GM21390 (cell line): ENCODE results near the gene CCDC88C.

Experiments used
- ATAC-seq: cut with Tn5 transposase; IDR thresholded peaks from one replicate; pipeline ENCODE4 v1.9.1; 2021; ENCODE audit not compliant: unreplicated experiment

CCDC88C gene

GRCh38 chr14:91367173-91368171 is 50.1 kb downstream of the CCDC88C start:
- ATAC-seq = peak; percentile 73

DNA sequence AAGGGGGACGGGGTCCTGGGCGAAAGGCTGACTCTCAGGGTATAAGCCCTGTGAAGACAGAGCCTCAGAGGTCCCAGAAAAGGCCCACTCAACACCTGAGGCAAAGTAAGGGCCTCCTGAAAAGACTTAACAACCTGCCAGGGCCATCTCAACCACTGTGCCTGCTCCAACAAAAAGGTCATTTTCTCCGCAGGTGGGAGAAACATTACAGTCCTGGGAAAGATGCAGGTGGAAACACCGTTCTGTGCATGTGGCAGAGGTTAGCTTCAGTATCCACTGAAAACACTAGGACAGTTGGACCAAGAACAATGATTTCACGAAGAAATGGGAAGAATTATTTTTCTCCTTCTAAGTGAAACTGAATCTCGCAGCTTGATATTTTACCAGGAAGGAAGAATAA is 50.9 kb downstream of the CCDC88C start:
- no peak for ATAC-seq

DNA sequence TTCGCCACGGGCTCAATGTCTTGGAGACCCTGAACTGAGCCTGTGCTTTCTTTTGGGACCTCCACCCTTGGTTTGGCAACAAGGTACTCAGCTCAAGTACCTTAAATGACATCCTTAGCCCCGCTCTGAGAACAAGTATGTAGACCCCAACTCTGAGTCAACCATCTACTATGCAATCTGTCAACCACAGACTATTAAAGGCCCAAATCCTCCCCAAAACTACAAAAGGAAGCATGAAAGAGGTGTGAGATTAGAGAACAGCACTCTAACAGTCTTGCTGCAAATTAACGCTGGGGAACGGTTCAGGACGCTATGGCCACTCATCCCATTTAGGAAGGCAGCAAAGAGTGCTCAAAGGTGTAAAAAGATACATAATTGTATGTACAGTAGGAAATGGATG is 52.1 kb downstream of the CCDC88C start:
- no peak for ATAC-seq

DNA sequence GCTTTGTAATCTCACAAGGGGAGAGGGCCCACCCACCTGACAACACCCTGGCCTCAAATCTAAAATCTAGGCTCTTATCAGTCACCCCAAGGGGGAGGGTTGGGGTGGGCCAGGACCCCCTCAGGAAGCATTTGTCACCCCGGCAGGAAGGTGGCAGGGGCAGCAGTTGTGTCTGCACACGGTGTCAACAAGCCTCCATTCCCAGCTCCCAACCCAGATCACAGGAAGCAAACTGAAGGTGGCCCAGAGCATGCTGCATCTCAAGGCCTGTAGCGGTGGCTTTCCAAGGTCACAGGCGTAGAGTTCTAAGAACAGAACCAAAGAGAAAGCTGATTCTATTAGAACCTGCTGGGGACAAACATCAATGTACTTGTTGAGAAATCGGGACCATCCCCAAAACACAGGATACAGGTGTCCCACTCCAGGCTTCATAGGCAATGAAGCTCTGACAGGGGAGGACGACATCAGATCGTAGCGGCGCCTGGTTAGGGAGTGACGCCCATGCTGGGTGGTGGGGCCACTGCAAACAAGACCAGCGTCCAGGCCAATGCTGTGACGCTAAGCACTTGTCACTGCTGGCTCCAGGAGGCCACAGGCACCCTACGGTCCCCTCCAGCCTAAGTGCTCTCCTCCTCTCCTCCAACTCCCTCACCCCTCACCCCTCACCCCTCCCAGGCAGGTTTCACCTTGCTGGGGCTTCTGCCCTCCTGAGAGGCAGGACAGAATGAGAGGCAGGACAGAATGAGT is 52.9 kb downstream of the CCDC88C start:
- ATAC-seq = no peak

DNA sequence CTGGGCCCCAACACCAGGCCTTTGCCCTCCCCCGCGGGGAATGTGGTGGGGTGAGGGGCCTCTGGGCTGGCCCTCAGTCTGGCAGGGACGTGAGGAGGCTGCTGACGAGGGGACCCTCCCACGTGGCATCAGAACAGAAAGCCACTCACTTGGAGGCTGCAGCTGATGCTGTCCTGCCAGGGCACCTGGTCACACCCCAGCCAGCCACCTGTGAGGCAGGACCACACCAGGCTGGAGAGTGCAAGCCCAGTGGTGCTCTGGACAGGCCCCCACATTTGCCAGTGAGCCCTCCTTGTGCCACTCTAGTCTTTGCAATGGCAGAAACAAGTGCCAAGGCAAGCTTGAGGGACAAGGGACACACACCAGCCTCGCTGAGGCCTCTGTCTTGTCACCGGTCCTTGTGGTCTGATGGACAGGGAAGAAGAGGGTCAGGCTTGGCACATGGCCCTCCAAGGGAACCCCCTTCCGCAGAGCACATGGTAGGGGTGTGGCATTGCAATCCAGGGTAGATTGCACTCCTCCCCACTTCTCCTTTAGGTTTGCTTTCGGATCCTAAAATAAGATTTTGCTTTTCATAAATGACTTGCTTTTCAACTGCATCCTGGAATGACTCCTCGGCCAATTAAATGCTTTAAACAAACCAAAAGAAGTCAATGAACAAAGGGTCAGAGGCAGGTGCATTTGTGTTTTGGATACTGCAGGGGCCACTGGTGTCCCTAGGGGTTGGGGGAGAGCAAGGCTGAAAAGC is 53.7 kb downstream of the CCDC88C start:
- ATAC-seq = peak; percentile 51

- no peak for ATAC-seq
These were observed 56.3 kb downstream of the CCDC88C start for GRCh38 chr14:91361233-91361811.

DNA sequence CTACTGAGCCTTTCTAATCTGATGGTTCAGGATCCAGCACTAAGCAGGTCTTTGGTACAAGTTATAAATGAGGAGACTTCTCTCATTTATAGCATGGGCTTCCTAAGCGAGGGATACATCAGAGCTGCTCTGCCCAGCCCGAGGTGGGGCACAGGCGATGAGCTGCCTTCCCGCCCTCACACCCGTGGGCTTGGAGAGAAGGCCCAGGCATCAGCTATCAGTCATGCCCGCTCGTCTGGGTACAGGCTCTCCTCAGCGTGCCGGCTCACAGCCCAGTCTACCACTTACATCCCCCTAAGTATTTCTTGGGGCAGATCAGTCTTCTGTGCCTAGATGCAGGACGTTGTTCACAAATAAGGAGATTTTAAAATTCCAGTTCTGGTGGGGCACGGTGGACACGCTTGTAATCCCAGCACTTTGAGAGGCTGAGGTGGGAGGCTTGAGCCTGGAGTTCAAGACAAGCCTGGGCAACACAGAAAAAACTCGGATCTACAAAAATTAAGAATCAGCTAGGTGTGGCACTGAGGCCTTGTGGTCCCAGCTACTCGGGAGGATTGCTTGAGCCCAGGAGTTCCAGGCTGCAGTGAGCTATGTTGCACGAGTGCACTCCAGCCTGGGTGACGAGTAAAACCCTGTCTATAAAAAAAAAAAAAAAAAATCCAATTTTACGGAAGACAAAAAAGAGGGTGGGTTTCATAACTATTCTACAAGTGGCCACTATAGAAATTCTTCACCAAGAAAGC is 57.0 kb downstream of the CCDC88C start:
- no peak for ATAC-seq

DNA sequence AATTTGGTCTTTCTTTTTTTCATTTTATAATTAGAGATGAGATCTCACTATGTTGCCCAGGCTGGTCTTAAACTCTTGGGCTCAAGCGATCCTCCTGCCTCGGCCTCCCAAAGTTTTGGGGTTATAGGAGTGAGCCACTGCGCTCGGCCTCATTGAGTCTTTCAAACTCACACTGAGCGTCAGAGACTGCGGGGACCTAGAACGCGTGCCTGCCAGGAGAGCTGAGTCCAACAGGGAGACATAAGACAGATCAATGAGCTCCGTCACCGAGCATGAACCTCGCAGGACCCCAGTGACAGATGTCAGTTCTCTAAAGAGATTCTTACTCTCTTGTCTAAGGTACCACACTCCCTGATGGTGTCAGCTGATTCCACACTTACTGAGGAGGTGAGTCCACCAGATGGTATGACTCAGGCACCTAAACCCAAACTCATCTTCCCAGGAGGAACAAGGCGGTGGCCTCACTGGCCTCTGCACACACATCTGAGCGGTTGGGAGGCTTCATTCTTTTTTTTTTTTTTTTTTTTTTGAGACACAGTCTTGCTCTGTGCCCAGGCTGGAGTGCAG is 58.9 kb downstream of the CCDC88C start:
- no peak for ATAC-seq

GRCh38 chr14:91358025-91358319 is 59.6 kb downstream of the CCDC88C start:
- no peak for ATAC-seq

- ATAC-seq = no peak
These were observed 60.2 kb downstream of the CCDC88C start for GRCh38 chr14:91357272-91358024.

DNA sequence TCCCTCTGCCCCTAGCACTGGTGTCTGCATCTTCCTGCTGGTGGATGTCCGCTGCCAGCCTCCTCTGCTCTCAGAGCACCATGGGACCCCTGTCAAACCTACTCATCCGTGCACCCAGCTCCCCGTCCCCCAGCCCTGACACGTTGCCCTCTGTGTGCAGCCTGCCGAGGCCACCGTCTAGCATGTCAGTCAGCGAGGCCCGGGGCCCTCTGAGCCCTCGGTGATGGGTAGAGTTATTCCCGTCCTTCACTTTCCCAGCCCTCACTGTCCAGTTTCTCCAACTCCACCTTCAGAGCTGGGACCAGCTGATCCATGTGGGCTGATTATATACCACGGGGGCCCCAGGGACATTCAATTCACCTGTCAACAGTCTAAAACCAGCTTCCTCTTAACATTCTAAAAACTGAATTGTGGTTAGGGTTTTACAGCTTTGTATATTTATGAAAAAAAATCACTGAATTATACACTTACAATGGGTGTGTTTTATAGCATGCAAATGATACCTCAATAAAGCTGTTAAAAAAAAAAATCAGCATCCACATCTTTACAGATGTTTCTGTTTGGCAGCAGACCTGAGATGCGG is 61.3 kb downstream of the CCDC88C start:
- peak; percentile 41 for ATAC-seq

DNA sequence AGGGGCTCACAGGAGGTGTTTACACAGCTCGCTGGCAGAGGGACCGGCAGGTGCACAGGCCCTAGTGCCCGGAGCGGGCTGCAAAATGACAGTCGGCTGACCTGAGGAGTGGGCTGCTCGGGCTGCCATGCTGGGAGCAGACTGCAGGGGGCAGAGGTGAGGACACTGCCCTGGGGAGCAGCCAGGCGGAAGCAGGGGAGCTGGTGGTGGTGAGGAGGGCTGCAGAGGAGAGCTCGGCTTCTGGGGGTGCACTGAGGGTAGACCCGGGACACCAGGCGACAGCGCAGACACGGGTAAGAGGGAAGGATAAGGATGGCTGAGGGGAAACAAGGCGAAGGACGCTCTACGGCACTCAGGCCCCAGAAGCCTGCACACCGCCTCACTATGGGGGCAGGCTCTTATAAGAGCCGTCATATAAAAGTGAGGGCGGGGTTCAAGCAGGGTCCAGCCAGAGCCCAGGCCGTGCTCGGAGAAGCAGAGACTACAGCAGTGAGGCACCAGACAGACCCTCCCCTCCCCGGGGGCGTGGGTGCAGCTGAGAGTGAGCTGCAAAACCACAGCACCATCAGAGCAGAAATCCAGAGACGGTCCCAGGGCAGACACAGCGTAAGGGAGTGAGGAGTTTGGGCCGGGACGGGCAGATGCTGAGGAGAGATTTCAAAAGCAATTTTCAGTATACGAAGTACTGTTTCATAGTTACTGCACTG is 62.5 kb downstream of the CCDC88C start:
- ATAC-seq = no peak

GRCh38 chr14:91354221-91354916 is 63.3 kb downstream of the CCDC88C start:
- ATAC-seq = no peak

DNA sequence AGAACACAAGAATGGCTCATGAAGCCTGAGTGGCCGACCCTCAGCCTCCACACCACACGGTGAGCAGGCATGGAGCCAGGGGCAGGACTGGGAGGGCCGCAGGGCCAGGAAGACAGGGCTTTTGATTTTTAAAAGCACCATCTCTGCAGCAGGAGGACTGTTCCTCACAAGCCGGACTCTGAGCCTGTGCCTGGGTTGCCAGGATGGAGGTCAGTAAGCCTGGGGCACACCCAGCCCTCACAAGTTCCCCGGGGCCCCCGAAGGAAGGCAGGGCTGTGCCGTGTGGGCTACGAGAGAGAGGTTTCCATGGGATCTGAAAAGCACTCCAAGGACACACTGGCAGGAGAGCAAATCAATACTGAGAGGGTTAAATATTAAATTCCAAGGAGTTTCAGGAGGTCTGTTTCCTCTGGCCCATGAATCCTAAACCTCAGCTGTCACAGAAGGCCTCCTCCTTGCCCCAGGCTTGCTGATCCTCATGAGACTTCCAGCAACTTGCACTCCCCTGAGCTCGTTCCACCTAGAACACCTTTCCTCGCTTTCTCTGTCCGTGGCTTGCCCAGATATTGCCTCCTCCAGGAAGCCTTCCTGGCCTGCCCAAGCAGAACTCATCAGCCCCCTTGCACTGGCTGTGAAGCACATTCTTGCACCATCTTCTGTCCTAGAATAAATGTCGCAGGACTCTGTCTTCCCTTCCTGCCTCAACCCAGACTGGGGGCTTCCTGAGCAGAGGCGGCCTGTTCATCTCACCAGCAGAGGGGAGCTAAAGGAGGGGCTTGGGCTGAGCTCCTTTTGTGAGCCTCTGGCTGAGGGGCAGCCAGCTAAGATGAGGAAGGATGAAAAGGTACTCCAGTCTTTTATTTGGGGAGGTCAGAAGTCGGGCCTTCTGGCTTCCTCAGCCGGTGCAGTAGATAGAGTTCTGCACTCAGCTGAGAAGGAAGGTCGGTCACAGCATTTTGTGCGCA is 64.6 kb downstream of the CCDC88C start:
- no peak for ATAC-seq

- no peak for ATAC-seq
These were observed 65.6 kb downstream of the CCDC88C start for GRCh38 chr14:91352053-91352452.

DNA sequence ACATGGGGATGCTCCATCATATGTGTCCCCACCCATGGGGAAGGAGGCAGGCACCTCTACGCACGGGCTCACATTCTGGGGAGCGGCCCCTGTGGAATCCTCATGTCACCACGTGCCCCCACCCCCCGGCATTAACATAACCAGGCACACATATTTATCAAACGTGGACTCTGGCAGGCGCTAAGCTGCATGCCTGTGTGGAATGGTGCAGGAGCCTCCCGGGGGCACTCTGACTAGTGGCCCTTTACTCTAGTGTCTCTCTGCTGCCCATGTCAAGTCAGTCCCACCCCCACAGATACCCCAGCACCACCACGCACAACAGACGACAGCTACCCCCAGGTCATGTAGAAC is 66.1 kb downstream of the CCDC88C start:
- ATAC-seq = no peak
